HepG2 (cell line): ENCODE data around the gene CYB5B. TPM values are rescaled to one million over a fixed set of nuclear protein-coding genes. Genes with fewer than 3 reads are reported as not detected.
A peak's percentile ranks its signal among the peaks of the same experiment; 100 is the strongest.

Source experiments
- HNF4A ChIP-seq: sonication (generic); formaldehyde crosslinking; IDR thresholded peaks from 2 replicates; pipeline ENCODE4 v1.4.0; 2020; ENCODE audit warnings: missing genetic modification reagents
- PBX2 ChIP-seq: IDR thresholded peaks from 2 replicates; pipeline ENCODE4 v1.6.1; 2016; ENCODE audit warnings: control low read depth
- PRDM15 ChIP-seq: sonication (generic); formaldehyde crosslinking; IDR thresholded peaks from 2 replicates; pipeline ENCODE4 v1.4.0; 2020; ENCODE audit warnings: missing genetic modification reagents
- ZBTB33 ChIP-seq: sonication (generic); formaldehyde crosslinking; IDR thresholded peaks from 2 replicates; pipeline ENCODE4 v1.4.0; 2020; ENCODE audit warnings: missing genetic modification reagents
- ZBTB40 ChIP-seq, 2 experiments: fragments of 450-650 bp in 1 of 2; sonication (generic) in 1 of 2; formaldehyde crosslinking in 1 of 2; IDR thresholded peaks; 2 replicates each; pipeline versions ENCODE4 v1.6.1 to v1.8.0; 2016 to 2022; ENCODE audit warnings: antibody characterized with exemption in 1 of 2, mild to moderate bottlenecking in 1 of 2, missing genetic modification reagents in 1 of 2
- ZNF33B ChIP-seq: sonication (generic); formaldehyde crosslinking; IDR thresholded peaks from 2 replicates; pipeline ENCODE4 v1.5.1; 2020; ENCODE audit warnings: mild to moderate bottlenecking, missing genetic modification reagents
- ZNF703 ChIP-seq: sonication (generic); formaldehyde crosslinking; IDR thresholded peaks from 2 replicates; pipeline ENCODE4 v1.5.1; 2020; ENCODE audit warnings: missing genetic modification reagents, mild to moderate bottlenecking, moderate library complexity, borderline replicate concordance
- polyA plus RNA-seq, 8 experiments: library from polyadenylated mRNA; depleted of rRNA in 3 of 8; stranded (reverse) in 7 of 8; unstranded in 1 of 8; fragments of >200 nt; fragmentation: Illumina TruSeq in 4 of 8; extraction: Trizol in 4 of 8; gene quantifications; 2 replicates each; pipeline versions ENCODE4 v1.2.1 to v1.2.3, GENCODE V29; 2011 to 2016; ENCODE audit warnings: low read depth in 4 of 8, missing spikeins in 1 of 8, mixed read lengths in 1 of 8; ENCODE audit not compliant: insufficient read depth in 1 of 8
- total RNA-seq, 5 experiments: library from RNA; depleted of rRNA; stranded (reverse); fragments of >200 nt; fragmentation: Illumina TruSeq; extraction: Trizol; gene quantifications; 2 replicates each; pipeline ENCODE4 v1.2.3, GENCODE V29; 2016; ENCODE audit warnings: low read depth in 1 of 5

Gene CYB5B
- total and polyA plus RNA-seq, 2 of the 13 experiments (the other 11 are each of a cell fraction or from before 2014, with no cell fraction given) = 234 to 432 TPM

- no peak for TF ChIP-seq PRDM15 (CRISPR knock-in tag)
- peak; percentile 30; the same call in 1 of the 2 replicates for TF ChIP-seq ZBTB33 (CRISPR knock-in tag)
- no peak for TF ChIP-seq ZBTB40 (IDR thresholded peaks at IDR 0.05)
- peak; percentile 53; the same call in 1 of the 2 replicates for TF ChIP-seq ZBTB40 (CRISPR knock-in tag; IDR thresholded peaks at IDR 0.05)
- peak; percentile 47; the same call in 1 of the 2 replicates for TF ChIP-seq PBX2
- peak; percentile 35 for TF ChIP-seq ZNF33B (CRISPR knock-in tag)
- peak; percentile 52; the same call in 1 of the 2 replicates for TF ChIP-seq ZNF703 (CRISPR knock-in tag)
- TF ChIP-seq HNF4A (CRISPR knock-in tag) = peak; percentile 56; the same call in 1 of the 2 replicates
Observed at GRCh38 chr16:69424053-69424934, at the start of gene CYB5B (continued).
